ENCODE results near the gene UBXN7. TPM values are rescaled to one million over a fixed set of nuclear protein-coding genes. Genes with fewer than 3 reads are reported as not detected.
A peak's percentile ranks its signal among the peaks of the same experiment; 100 is the strongest.

The UBXN7 gene
- total and polyA plus RNA-seq, 2 of the 13 experiments (the other 11 are each of a cell fraction or from before 2014, with no cell fraction given) = 12.5 to 15.9 TPM

DNA sequence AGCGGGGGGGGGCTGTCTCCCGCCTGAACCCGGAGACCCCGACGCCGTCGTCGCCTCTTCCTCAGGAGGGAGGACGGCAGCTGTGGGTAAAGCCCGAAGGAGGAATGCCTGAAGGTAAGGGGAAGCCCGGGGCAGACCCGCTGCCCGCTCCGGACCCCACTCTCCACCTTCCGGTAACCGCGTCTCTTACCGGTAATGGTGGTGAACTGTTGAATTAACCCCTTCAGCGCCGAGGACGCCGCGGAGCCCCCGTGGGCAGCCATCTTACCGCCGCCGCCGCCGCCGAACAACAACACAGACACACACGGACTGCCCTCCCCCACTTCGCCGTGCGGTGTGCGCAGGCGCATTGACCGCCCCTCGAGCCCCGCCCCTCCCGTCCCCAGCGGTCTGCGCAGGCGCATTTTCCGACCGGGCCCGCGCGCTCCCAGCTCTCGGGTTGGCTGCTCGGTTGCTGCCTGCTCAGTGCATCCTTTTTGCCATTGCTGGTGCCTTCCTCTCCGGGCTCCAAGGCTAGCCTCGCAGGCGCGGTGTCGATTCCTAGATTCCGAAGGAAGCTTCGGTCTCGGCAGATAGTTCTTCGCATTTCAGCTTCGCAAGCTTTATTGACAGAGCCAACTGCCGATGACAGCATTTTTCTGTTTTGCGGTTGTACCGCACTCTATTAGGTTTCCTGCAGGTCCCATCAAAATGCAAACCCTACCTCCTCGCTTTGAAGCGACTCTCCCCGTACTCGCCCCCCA is at the start of gene UBXN7 (continued):
- TF ChIP-seq ZNF703 (CRISPR knock-in tag; IDR thresholded peaks at IDR 0.05; ENCODE audit: borderline replicate concordance) = 0 out of 2 replicates have a peak, but pooled peaks have one; percentile 83
- TF ChIP-seq ZNF30 (CRISPR knock-in tag; IDR thresholded peaks at IDR 0.05) = no peak
- TF ChIP-seq HNF4G (IDR thresholded peaks at IDR 0.05; ENCODE audit: borderline replicate concordance, low read depth, low read length) = peak; percentile 30; the same call in 1 of the 2 replicates
- TF ChIP-seq HNF4G (CRISPR knock-in tag; IDR thresholded peaks at IDR 0.05; ENCODE audit: borderline replicate concordance, low read depth) = no peak
- TF ChIP-seq, protein P1, sequence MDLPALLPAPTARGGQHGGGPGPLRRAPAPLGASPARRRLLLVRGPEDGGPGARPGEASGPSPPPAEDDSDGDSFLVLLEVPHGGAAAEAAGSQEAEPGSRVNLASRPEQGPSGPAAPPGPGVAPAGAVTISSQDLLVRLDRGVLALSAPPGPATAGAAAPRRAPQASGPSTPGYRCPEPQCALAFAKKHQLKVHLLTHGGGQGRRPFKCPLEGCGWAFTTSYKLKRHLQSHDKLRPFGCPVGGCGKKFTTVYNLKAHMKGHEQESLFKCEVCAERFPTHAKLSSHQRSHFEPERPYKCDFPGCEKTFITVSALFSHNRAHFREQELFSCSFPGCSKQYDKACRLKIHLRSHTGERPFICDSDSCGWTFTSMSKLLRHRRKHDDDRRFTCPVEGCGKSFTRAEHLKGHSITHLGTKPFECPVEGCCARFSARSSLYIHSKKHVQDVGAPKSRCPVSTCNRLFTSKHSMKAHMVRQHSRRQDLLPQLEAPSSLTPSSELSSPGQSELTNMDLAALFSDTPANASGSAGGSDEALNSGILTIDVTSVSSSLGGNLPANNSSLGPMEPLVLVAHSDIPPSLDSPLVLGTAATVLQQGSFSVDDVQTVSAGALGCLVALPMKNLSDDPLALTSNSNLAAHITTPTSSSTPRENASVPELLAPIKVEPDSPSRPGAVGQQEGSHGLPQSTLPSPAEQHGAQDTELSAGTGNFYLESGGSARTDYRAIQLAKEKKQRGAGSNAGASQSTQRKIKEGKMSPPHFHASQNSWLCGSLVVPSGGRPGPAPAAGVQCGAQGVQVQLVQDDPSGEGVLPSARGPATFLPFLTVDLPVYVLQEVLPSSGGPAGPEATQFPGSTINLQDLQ (CRISPR knock-in tag; IDR thresholded peaks at IDR 0.05) = 0 out of 2 replicates have a peak, but pooled peaks have one; percentile 25
- peak; percentile 45; the same call in 1 of the 2 replicates for TF ChIP-seq BCL6 (CRISPR knock-in tag; IDR thresholded peaks at IDR 0.05)
- TF ChIP-seq, protein P2, sequence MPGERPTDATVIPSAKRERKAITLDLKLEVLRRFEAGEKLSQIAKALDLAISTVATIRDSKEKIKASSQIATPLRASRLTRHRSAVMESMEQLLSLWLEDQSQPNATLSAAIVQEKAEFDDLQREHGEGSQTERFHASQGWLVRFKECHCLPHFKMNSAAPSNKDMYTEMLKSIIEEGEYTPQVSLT (CRISPR knock-in tag; IDR thresholded peaks at IDR 0.05; ENCODE audit: borderline replicate concordance, low read depth) = 0 out of 2 replicates have a peak, but pooled peaks have one; percentile 33
- no peak for TF ChIP-seq NFE2L2 (IDR thresholded peaks at IDR 0.05; ENCODE audit: low read length)
- peak; percentile 59 for TF ChIP-seq RFX5 (IDR thresholded peaks at IDR 0.05; ENCODE audit: low read depth, low read length)
- no peak for TF ChIP-seq SCMH1 (CRISPR knock-in tag; IDR thresholded peaks at IDR 0.05; ENCODE audit: borderline replicate concordance)
- TF ChIP-seq, protein P3, sequence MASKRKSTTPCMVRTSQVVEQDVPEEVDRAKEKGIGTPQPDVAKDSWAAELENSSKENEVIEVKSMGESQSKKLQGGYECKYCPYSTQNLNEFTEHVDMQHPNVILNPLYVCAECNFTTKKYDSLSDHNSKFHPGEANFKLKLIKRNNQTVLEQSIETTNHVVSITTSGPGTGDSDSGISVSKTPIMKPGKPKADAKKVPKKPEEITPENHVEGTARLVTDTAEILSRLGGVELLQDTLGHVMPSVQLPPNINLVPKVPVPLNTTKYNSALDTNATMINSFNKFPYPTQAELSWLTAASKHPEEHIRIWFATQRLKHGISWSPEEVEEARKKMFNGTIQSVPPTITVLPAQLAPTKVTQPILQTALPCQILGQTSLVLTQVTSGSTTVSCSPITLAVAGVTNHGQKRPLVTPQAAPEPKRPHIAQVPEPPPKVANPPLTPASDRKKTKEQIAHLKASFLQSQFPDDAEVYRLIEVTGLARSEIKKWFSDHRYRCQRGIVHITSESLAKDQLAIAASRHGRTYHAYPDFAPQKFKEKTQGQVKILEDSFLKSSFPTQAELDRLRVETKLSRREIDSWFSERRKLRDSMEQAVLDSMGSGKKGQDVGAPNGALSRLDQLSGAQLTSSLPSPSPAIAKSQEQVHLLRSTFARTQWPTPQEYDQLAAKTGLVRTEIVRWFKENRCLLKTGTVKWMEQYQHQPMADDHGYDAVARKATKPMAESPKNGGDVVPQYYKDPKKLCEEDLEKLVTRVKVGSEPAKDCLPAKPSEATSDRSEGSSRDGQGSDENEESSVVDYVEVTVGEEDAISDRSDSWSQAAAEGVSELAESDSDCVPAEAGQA (IDR thresholded peaks at IDR 0.05; ENCODE audit: low read depth) = peak; percentile 71; the same call in 1 of the 2 replicates
- TF ChIP-seq, protein P3 (CRISPR knock-in tag; IDR thresholded peaks at IDR 0.05; ENCODE audit: borderline replicate concordance) = no peak
- TF ChIP-seq FOXP1 (IDR thresholded peaks at IDR 0.05) = no peak
- peak; percentile 37; the same call in 1 of the 2 replicates for TF ChIP-seq FOXP1 (CRISPR knock-in tag; IDR thresholded peaks at IDR 0.05)
- TF ChIP-seq, protein P4, sequence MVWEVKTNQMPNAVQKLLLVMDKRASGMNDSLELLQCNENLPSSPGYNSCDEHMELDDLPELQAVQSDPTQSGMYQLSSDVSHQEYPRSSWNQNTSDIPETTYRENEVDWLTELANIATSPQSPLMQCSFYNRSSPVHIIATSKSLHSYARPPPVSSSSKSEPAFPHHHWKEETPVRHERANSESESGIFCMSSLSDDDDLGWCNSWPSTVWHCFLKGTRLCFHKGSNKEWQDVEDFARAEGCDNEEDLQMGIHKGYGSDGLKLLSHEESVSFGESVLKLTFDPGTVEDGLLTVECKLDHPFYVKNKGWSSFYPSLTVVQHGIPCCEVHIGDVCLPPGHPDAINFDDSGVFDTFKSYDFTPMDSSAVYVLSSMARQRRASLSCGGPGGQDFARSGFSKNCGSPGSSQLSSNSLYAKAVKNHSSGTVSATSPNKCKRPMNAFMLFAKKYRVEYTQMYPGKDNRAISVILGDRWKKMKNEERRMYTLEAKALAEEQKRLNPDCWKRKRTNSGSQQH (CRISPR knock-in tag; IDR thresholded peaks at IDR 0.05; ENCODE audit: low read depth) = peak; percentile 47; the same call in 1 of the 2 replicates
- peak; percentile 77 for TF ChIP-seq KMT2B (CRISPR knock-in tag; IDR thresholded peaks at IDR 0.05)
- TF ChIP-seq ZFP36L1 (CRISPR knock-in tag; IDR thresholded peaks at IDR 0.05) = 0 out of 2 replicates have a peak, but pooled peaks have one; percentile 10
- TF ChIP-seq POGZ (CRISPR knock-in tag; IDR thresholded peaks at IDR 0.05) = peak; percentile 60; the same call in 1 of the 2 replicates
- peak; percentile 10; the same call in 1 of the 2 replicates for TF ChIP-seq RXRB (CRISPR knock-in tag; IDR thresholded peaks at IDR 0.05; ENCODE audit: borderline replicate concordance)
